Endodermal cell (in vitro differentiated cells): ENCODE measurements around the gene VIT. TPM values are rescaled to one million over a fixed set of nuclear protein-coding genes. Genes with fewer than 3 reads are reported as not detected.
A peak's percentile ranks its signal among the peaks of the same experiment; 100 is the strongest.

Experiments used
- DNase-seq: peaks from one replicate; pipeline ENCODE4 v3.0.0-alpha.2; 2017
- H3K27ac ChIP-seq: 2 replicates; pipeline ENCODE4 v1.5.1; 2013; ENCODE audit warnings: mild to moderate bottlenecking, low read depth, low read length, moderate library complexity
- H3K27me3 ChIP-seq: 2 replicates; pipeline ENCODE4 v1.6.1; 2013; ENCODE audit warnings: mild to moderate bottlenecking, low read length, moderate library complexity; ENCODE audit not compliant: insufficient read depth, control insufficient read depth, poor library complexity, severe bottlenecking
- H3K36me3 ChIP-seq: 2 replicates; pipeline ENCODE4 v1.7.0; 2013; ENCODE audit warnings: mild to moderate bottlenecking, low read length, moderate library complexity; ENCODE audit not compliant: control insufficient read depth, insufficient read depth
- H3K4me1 ChIP-seq: one replicate; pipeline ENCODE4 v1.7.0; 2013; ENCODE audit warnings: low read length; ENCODE audit not compliant: control insufficient read depth, insufficient read depth
- H3K4me3 ChIP-seq: 2 replicates; pipeline ENCODE4 v1.5.1; 2013; ENCODE audit warnings: mild to moderate bottlenecking, low read length, moderate library complexity
- H3K9ac ChIP-seq: 2 replicates; pipeline ENCODE4 v1.6.1; 2013; ENCODE audit warnings: mild to moderate bottlenecking, low read length, moderate library complexity; ENCODE audit not compliant: poor library complexity, severe bottlenecking; ENCODE audit errors: extremely low read depth
- H3K9me3 ChIP-seq: 2 replicates; pipeline ENCODE4 v1.6.1; 2013; ENCODE audit warnings: mild to moderate bottlenecking, low read length, moderate library complexity; ENCODE audit not compliant: control insufficient read depth
- H3K27ac Mint-ChIP-seq: 2 replicates; pipeline ENCODE4 v1.8.0; 2020; ENCODE audit warnings: mixed read lengths
- H3K27me3 Mint-ChIP-seq: 2 replicates; pipeline ENCODE4 v1.8.0; 2021; ENCODE audit warnings: mild to moderate bottlenecking, mixed read lengths; ENCODE audit not compliant: insufficient read depth
- H3K36me3 Mint-ChIP-seq: 2 replicates; pipeline ENCODE4 v1.8.0; 2020; ENCODE audit warnings: low read depth, mixed read lengths
- H3K4me1 Mint-ChIP-seq: 2 replicates; pipeline ENCODE4 v1.8.0; 2020; ENCODE audit warnings: mixed read lengths
- H3K4me3 Mint-ChIP-seq: 2 replicates; pipeline ENCODE4 v1.8.0; 2020; ENCODE audit warnings: mild to moderate bottlenecking, moderate library complexity, mixed read lengths
- H3K9me3 Mint-ChIP-seq: 2 replicates; pipeline ENCODE4 v1.8.0; 2020; ENCODE audit warnings: mild to moderate bottlenecking, mixed read lengths
- CTCF ChIP-seq: fragments of 200-600 bp; sonication (generic); conservative IDR thresholded peaks from 2 replicates; pipeline ENCODE4 v1.5.0; 2021; ENCODE audit warnings: antibody characterized with exemption, mild to moderate bottlenecking
- WGBS, 2 experiments: methylation state at CpG; one replicate each; pipeline versions ENCODE4 v1.1.5 to v1.1.7; 2013; ENCODE audit warnings: missing lambda C conversion rate in 2 of 2, mixed read lengths in 1 of 2; ENCODE audit not compliant: insufficient coverage in 1 of 2, insufficient read length in 1 of 2; 5-methylcytosine and 5-hydroxymethylcytosine counted together
- total RNA-seq, 2 donors: library from RNA; stranded (reverse); fragmentation: NEBNext Ultra II Directional in 1 of 2; extraction: Animal tissue kit (Norgen Biotek cat#: 25700) in 1 of 2; gene quantifications; 2 replicates in 1 of 2; 3 replicates in 1 of 2; pipeline ENCODE4 v1.2.1, GENCODE V29; 2021

Gene VIT
- total RNA-seq, 2 donors from 2014 or later, result 0.53 TPM; not detected in 1

- H3K4me3 ChIP-seq, result no peak overlapping the region
- H3K36me3 ChIP-seq, result no peaks in the 10 kb centered on the region
- H3K9ac ChIP-seq, result no peak overlapping the region
- no peaks in the 10 kb centered on the region for H3K9me3 ChIP-seq
- no peak overlapping the region for H3K27ac ChIP-seq
- TF ChIP-seq CTCF, result no peak
- H3K4me1 ChIP-seq, result no peaks in the 10 kb centered on the region
- Mint-ChIP-seq H3K9me3 (no peaks in the 10 kb centered on the region), H3K27ac (no peak overlapping the region), H3K4me1 (peaks cover 10% of the 10 kb centered on the region), H3K4me3 (no peak overlapping the region), H3K36me3 (no peaks in the 10 kb centered on the region), H3K27me3 (no peaks in the 10 kb centered on the region)
- WGBS, 2 experiments, result 77 to 80% methylated on average over 1 of the region's 1 CpG
- H3K27me3 ChIP-seq, result no peaks in the 10 kb centered on the region
- no peak for DNase-seq
Measured at GRCh38 chr2:36664696-36665076, 31.8 kb upstream of the VIT start.

GRCh38 chr2:36667931-36668330 lies 28.6 kb upstream of the VIT start:
- Histone ChIP-seq H3K4me1 (no peaks in the 10 kb centered on the region), H3K9me3 (no peaks in the 10 kb centered on the region), H3K27ac (no peak overlapping the region), H3K36me3 (no peaks in the 10 kb centered on the region), H3K9ac (no peak overlapping the region), H3K27me3 (no peaks in the 10 kb centered on the region), H3K4me3 (no peak overlapping the region)
- 45 to 57% methylated on average over 9 of the region's 9 CpGs for WGBS, 2 experiments
- Mint-ChIP-seq H3K36me3 (no peaks in the 10 kb centered on the region), H3K27ac (no peak overlapping the region), H3K9me3 (no peaks in the 10 kb centered on the region), H3K27me3 (no peaks in the 10 kb centered on the region), H3K4me1 (peaks cover 10% of the 10 kb centered on the region), H3K4me3 (no peak overlapping the region)
- peak; percentile 43 for TF ChIP-seq CTCF
- peak; percentile 82 for DNase-seq

- Histone ChIP-seq H3K9me3 (no peaks in the 10 kb centered on the region), H3K27me3 (no peaks in the 10 kb centered on the region), H3K27ac (no peak overlapping the region), H3K36me3 (no peaks in the 10 kb centered on the region), H3K4me1 (no peaks in the 10 kb centered on the region), H3K9ac (no peak overlapping the region), H3K4me3 (no peak overlapping the region)
- TF ChIP-seq CTCF, result no peak
- no peak overlapping the region for H3K4me3 Mint-ChIP-seq
- H3K9me3 Mint-ChIP-seq, result no peaks in the 10 kb centered on the region
- 74 to 97% methylated on average over 4 to 5 of the region's 6 CpGs for WGBS, 2 experiments
- H3K27ac Mint-ChIP-seq, result no peak overlapping the region
- peaks cover 13% of the 10 kb centered on the region for H3K4me1 Mint-ChIP-seq
- H3K27me3 Mint-ChIP-seq, result no peaks in the 10 kb centered on the region
- H3K36me3 Mint-ChIP-seq, result no peaks in the 10 kb centered on the region
- no peak for DNase-seq
Measured at GRCh38 chr2:36670881-36671595, 25.5 kb upstream of the VIT start.
